Smooth muscle cell (in vitro differentiated cells): Measurements from ENCODE around the gene TRIM6. TPM values are rescaled to one million over a fixed set of nuclear protein-coding genes. Genes with fewer than 3 reads are reported as not detected.
A peak's percentile ranks its signal among the peaks of the same experiment; 100 is the strongest.

Experiments used
- DNase-seq: peaks from one replicate; lab custom pipeline; 2025; ENCODE audit not compliant: unreplicated experiment; lab: John Stamatoyannopoulos, UW
- H2AFZ ChIP-seq: fragments of 200-600 bp; sonication (generic); 2 replicates; pipeline ENCODE4 v1.6.0; 2016; ENCODE audit warnings: antibody characterized with exemption, low read depth, mild to moderate bottlenecking
- H3F3A ChIP-seq: fragments of 200-600 bp; sonication (generic); 2 replicates; pipeline ENCODE4 v1.6.0; 2017; ENCODE audit warnings: antibody characterized with exemption, low read depth
- H3K27ac ChIP-seq: fragments of 200-600 bp; sonication (generic); 2 replicates; pipeline ENCODE4 v1.5.1; 2016; ENCODE audit warnings: low read depth, mild to moderate bottlenecking
- H3K27me3 ChIP-seq: fragments of 200-600 bp; sonication (generic); 2 replicates; pipeline ENCODE4 v1.6.1; 2016; ENCODE audit warnings: low read depth, mild to moderate bottlenecking
- H3K36me3 ChIP-seq: fragments of 200-600 bp; sonication (generic); 2 replicates; pipeline ENCODE4 v1.5.1; 2016; ENCODE audit warnings: low read depth
- H3K4me1 ChIP-seq: fragments of 200-600 bp; sonication (generic); 2 replicates; pipeline ENCODE4 v1.5.1; 2016; ENCODE audit warnings: low read depth
- H3K4me2 ChIP-seq: fragments of 200-600 bp; sonication (generic); 2 replicates; pipeline ENCODE4 v1.6.0; 2016; ENCODE audit warnings: mild to moderate bottlenecking
- H3K4me3 ChIP-seq: fragments of 200-600 bp; sonication (generic); 2 replicates; pipeline ENCODE4 v1.5.1; 2016; ENCODE audit warnings: mild to moderate bottlenecking
- H3K79me2 ChIP-seq: fragments of 200-600 bp; sonication (generic); 2 replicates; pipeline ENCODE4 v1.6.0; 2016; ENCODE audit warnings: low read depth, mild to moderate bottlenecking
- H3K9ac ChIP-seq: fragments of 200-600 bp; sonication (generic); 2 replicates; pipeline ENCODE4 v1.6.0; 2016; ENCODE audit warnings: low read depth
- H3K9me3 ChIP-seq: fragments of 200-600 bp; sonication (generic); replicated peaks from 2 replicates; pipeline ENCODE4 v1.5.1; 2016; ENCODE audit warnings: low read depth
- H4K20me1 ChIP-seq: fragments of 200-600 bp; sonication (generic); 2 replicates; pipeline ENCODE4 v1.6.0; 2016; ENCODE audit warnings: low read depth
- CTCF ChIP-seq: fragments of 200-600 bp; sonication (generic); IDR thresholded peaks from 2 replicates; pipeline ENCODE4 v1.5.1; 2017; ENCODE audit warnings: borderline replicate concordance, mild to moderate bottlenecking, antibody characterized with exemption; ENCODE audit not compliant: insufficient read depth, poor library complexity, severe bottlenecking
- WGBS: methylation state at CpG from one replicate; pipeline ENCODE4 v1.1.7; 2016; ENCODE audit warnings: low lambda C conversion rate; 5-methylcytosine and 5-hydroxymethylcytosine counted together
- polyA plus RNA-seq: library from polyadenylated mRNA; unstranded; fragments of >200 nt; fragmentation: Nextera tagmentation; extraction: Ambion mirVana; gene quantifications from 2 replicates; pipeline ENCODE4 v1.2.1, GENCODE V29; 2016
- total RNA-seq: library from RNA; depleted of rRNA; stranded (reverse); fragments of >200 nt; gene quantifications from 2 replicates; pipeline ENCODE4 v1.2.3, GENCODE V29; 2014

Gene TRIM6
- total and polyA plus RNA-seq, 2 experiments from 2014 or later = 3.7 to 5.6 TPM

DNA sequence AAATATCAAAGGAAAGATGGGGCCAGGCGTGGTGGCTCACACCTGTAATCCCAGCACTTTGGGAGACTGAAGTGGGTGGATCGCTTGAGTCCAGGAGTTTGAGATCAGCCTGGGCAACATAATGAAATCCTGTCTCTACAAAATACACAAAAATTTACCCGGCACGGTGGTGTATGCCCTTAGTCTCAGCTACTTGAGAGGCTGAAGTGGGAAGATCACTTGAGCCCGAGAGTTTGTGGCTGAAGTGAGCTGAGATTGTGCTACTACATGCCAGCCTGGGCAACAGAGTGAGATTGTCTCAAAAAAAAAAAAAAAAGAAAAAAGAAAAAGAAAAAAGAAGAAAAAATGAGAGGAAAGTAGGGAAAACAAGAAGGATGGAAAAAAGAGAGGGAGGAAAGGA lies 3.8 kb upstream of the TRIM6 start:
- H4K20me1 ChIP-seq = no peaks in the 10 kb centered on the region
- H3F3A ChIP-seq = peaks cover 10% of the 10 kb centered on the region
- H2AFZ ChIP-seq = no peak overlapping the region
- no peak for DNase-seq
- no peaks in the 10 kb centered on the region for H3K27me3 ChIP-seq
- no peaks in the 10 kb centered on the region for H3K79me2 ChIP-seq
- no peaks in the 10 kb centered on the region for H3K36me3 ChIP-seq
- H3K27ac ChIP-seq = no peak overlapping the region
- H3K4me3 ChIP-seq = no peak overlapping the region
- H3K9ac ChIP-seq = no peak overlapping the region
- no peak for TF ChIP-seq CTCF
- H3K4me1 ChIP-seq = no peaks in the 10 kb centered on the region
- H3K9me3 ChIP-seq = no peaks in the 10 kb centered on the region
- no peak overlapping the region for H3K4me2 ChIP-seq
- 86% methylated on average over 5 of the region's 5 CpGs for WGBS

DNA sequence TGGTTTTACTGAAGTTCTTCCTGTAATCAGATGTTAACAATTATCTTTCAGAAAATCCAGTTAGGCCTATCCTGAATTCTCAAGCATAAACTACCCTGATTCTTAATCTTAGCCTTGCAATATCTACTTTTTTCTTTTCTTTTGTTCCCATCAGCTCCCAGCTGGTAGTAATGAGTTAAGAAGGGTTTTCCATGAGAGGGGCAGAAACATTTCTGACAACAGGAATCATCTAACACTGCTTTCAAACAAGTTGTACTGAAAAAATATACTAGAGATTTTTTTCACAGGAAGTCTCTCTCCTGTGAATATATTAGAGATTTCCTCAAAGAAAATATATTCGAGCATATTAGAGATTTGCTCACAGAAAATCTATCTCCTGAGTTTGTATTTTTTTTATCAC lies 3.3 kb upstream of the TRIM6 start:
- Histone ChIP-seq H3K27ac (no peak overlapping the region), H3K4me3 (no peak overlapping the region), H3K9ac (no peak overlapping the region), H3K27me3 (no peaks in the 10 kb centered on the region), H3F3A (peaks cover 10% of the 10 kb centered on the region), H3K4me2 (no peak overlapping the region), H3K79me2 (no peaks in the 10 kb centered on the region), H3K36me3 (no peaks in the 10 kb centered on the region), H3K9me3 (no peaks in the 10 kb centered on the region), H4K20me1 (no peaks in the 10 kb centered on the region), H2AFZ (no peak overlapping the region), H3K4me1 (no peaks in the 10 kb centered on the region)
- 88% methylated on average over 1 of the region's 1 CpG for WGBS
- DNase-seq = no peak
- no peak for TF ChIP-seq CTCF

DNA sequence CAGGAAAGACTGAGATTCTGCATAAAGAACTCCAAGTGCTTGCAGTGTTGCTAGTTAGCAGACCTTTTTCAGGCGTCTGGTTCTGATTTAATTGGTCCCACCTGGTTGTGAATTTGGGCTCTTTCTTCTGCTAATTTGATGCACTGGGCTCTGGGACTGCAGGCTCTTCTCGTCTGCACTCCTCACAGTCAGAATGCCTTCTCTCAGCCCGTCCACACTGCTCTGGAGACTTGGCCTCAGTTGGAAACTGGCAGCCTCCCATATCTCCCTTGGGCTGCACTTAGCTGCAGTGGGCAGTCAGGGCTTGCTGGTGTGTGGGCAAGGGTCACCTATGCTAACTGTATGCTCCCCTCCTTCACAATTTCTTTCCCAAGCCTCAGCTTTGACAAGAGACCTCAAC lies 1.5 kb downstream of the TRIM6 start:
- no peak overlapping the region for H3K27ac ChIP-seq

More for the DNA sequence above, 1.5 kb downstream of the TRIM6 start:
- Histone ChIP-seq H3K9me3 (no peaks in the 10 kb centered on the region), H4K20me1 (no peaks in the 10 kb centered on the region), H3F3A (peaks cover 14% of the 10 kb centered on the region), H3K9ac (no peak overlapping the region), H3K79me2 (no peaks in the 10 kb centered on the region), H3K4me2 (peak overlapping the region; percentile 90), H3K4me1 (no peaks in the 10 kb centered on the region), H3K27me3 (no peaks in the 10 kb centered on the region), H3K4me3 (peak overlapping the region; percentile 3), H3K36me3 (no peaks in the 10 kb centered on the region), H2AFZ (no peak overlapping the region)
- TF ChIP-seq CTCF = no peak
- 47% methylated on average over 3 of the region's 3 CpGs for WGBS
- DNase-seq = no peak
